HG03442 (cell line): ENCODE results near the gene PRKD2.
"Not testable (repeated sequence)": the region's sequence is repeated elsewhere in the genome, so short reads cannot be mapped to it uniquely, and the experiment has no call there.

Experiments used
- ATAC-seq: cut with Tn5 transposase; IDR thresholded peaks from one replicate; pipeline ENCODE4 v1.9.1; 2021; ENCODE audit warnings: mild to moderate bottlenecking, moderate library complexity; ENCODE audit not compliant: unreplicated experiment

The PRKD2 gene

DNA sequence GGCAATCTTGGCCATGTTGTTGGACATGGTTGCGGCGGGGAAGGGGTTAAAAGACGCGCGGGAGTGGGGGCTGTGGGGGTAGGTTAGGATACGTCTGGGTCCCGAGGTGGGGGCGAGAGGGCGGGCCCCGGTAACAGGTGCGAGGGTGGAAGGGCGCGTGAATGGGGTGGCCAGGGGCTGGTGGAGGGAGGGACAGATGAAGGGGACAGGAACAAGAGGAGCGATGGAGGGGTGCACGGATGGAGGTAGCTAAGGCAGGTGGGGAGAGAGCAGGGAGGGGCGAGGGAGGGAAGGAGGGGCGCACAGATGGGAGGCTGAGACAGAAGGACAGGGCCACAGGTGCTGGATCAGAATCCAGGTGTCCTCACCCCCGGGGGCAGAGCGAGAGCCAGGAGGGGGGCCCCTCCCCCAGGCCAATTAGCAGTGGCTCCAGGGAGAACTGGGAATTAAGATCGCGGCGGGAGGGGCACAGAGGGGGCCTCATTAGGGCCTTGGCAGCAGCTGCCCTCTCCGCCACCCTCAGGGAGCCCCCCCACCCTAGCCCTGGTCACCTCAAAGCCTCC lies 82.2 kb downstream of the PRKD2 start:
- ATAC-seq: no peak

- ATAC-seq: peak; percentile 49
These were observed 82.8 kb downstream of the PRKD2 start for GRCh38 chr19:46634045-46634655.

GRCh38 chr19:46633130-46633529 lies 83.8 kb downstream of the PRKD2 start:
- no peak for ATAC-seq

DNA sequence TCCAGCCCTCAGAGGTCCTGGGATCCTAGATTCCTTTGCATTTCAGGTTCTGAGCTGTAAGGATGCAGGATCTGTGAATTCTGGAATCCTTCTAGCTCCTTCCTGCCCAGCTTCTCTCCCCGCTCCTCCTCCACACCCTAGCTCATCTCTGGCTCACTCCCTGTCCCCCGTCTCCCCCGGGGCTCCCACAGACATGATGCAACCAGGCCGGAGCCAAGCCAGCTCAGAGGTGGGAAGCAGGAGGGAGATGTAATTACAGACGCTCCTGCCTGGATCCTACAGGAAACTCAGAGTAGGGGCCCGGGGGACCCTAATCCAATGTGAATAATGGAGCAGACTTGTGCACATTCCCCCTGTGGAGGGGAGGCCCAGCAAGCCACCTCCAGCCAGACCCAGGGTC lies 85.4 kb downstream of the PRKD2 start:
- no peak for ATAC-seq

GRCh38 chr19:46630586-46631205 lies 86.2 kb downstream of the PRKD2 start:
- ATAC-seq: no peak

DNA sequence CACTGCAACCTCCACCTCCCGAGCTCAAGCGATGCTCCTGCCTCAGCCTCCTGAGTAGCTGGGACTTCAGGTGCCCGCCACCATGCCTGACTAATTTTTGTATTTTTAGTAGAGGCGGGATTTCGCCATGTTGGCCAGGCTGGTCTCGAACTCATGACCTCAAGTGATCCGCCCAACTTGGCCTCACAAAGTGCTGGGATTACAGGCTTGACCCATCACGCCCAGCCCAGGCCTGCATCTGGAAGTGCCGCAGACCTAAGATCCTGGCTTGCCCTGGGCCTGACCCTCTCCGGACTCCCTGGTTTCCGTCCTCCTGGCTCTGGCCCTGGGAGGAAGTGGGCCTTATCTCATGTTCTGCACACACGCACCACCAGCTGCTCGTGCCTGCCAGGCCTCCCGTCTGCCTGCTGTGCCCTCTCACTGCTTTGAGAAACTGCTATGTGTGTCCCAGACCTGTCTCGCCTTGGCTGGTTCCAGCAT lies 87.3 kb downstream of the PRKD2 start:
- ATAC-seq: no peak

DNA sequence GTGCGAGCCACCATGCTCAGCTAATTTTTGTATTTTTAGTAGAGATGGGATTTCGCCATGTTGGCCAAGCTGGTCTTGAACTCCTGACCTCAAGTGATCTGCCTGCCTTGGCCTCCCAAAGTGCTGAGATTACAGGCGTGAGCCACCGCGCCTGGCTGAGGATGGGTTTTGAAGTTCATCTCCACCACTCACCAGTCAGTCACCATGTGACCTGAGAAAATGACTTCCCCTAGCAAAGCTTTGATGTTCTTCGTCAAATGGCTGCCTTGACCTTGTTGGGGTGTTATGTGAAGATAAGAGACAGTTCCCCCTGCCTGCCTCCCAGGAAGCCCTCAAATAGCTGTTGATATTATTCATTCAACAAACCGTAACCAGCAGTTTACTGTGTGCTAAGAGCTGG lies 87.9 kb downstream of the PRKD2 start:
- not testable (repeated sequence) for ATAC-seq

DNA sequence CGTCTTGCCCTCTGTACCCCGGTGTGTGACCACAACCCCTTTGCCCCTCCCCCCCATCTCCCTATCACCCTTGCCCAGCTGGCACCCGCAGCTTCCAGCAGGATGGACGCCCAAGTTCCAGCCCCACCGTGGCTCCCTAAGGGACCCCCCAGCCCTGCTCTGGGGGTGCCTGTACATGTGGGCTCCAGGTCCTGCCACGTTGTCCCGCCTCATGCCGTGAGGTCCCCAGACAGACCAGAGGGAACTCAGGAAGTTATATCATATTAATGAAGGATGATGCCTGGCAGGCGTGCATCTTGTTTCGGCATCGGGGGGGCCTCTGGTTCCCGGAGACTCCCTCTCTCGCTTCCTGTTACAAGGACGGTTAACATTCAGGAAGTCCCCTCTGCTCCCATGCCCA lies 90.5 kb downstream of the PRKD2 start:
- no peak for ATAC-seq

DNA sequence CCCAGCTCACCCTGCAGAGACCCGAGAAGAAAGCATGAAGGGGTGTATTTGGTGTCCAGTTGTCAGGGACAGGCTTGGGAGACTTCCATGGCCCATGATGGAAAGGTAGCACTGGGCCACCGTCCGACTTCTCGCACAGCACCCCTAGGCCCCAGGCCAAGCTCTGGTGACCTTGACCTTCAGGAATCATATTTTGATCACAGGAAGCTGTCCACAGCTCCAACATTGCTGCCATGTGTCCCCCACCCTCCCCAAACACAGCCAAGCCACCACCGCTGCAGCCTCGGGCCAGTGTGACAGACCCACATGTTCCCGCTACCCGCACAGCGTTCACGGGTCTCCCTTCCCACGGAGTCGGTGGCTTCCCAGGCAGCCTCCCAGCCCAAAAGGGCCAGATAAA lies 91.2 kb downstream of the PRKD2 start:
- ATAC-seq: no peak

- no peak for ATAC-seq
These were observed 91.8 kb downstream of the PRKD2 start, which contains the start of gene PTGIR for GRCh38 chr19:46624958-46625661. Gene PTGIR (minus strand): TSS chr19:46625089. CDS start chr19:46624225, 864 bp downstream.
